Hematopoietic multipotent progenitor cell treated with erythropoietin and hydrocortisone succinate and interleukin-3 and kit ligand, for 6 days (in vitro differentiated cells): ENCODE measurements around the gene CD3D.
A peak's percentile ranks its signal among the peaks of the same experiment; 100 is the strongest.
"Not testable (repeated sequence)": the region's sequence is repeated elsewhere in the genome, so short reads cannot be mapped to it uniquely, and the experiment has no call there.

Source experiments
- DNase-seq: peaks from one replicate; pipeline ENCODE4 v3.0.0-alpha.2; 2015

The CD3D gene

GRCh38 chr11:118338637-118339061 is 3.9 kb downstream of the CD3D start:
- DNase-seq = peak; percentile 61

- DNase-seq = no peak
Observed at GRCh38 chr11:118334745-118335144, 7.8 kb downstream of the CD3D start.

- DNase-seq = no peak
Observed at GRCh38 chr11:118328745-118329144, 13.8 kb downstream of the CD3D start.

GRCh38 chr11:118325283-118325682 is 17.2 kb downstream of the CD3D start:
- DNase-seq = no peak

- DNase-seq = no peak
Observed at GRCh38 chr11:118322721-118323120, 19.8 kb downstream of the CD3D start.

GRCh38 chr11:118321386-118322082 is 21.0 kb downstream of the CD3D start:
- DNase-seq = no peak

GRCh38 chr11:118320515-118320914 is 22.0 kb downstream of the CD3D start:
- no peak for DNase-seq

GRCh38 chr11:118319337-118319707 is 23.2 kb downstream of the CD3D start:
- peak; percentile 47 for DNase-seq

GRCh38 chr11:118318581-118319336 is 23.7 kb downstream of the CD3D start:
- no peak for DNase-seq

GRCh38 chr11:118318124-118318523 is 24.4 kb downstream of the CD3D start:
- DNase-seq = no peak

GRCh38 chr11:118314988-118315411 is 27.5 kb downstream of the CD3D start:
- no peak for DNase-seq

- no peak for DNase-seq
Observed at GRCh38 chr11:118313242-118313641, 29.3 kb downstream of the CD3D start.

- no peak for DNase-seq
Observed at GRCh38 chr11:118312328-118312727, 30.2 kb downstream of the CD3D start.

GRCh38 chr11:118311518-118311917 is 31.0 kb downstream of the CD3D start:
- no peak for DNase-seq

GRCh38 chr11:118310781-118311485 is 31.6 kb downstream of the CD3D start:
- DNase-seq = no peak

GRCh38 chr11:118310271-118310670 is 32.2 kb downstream of the CD3D start:
- no peak for DNase-seq

- not testable (repeated sequence) for DNase-seq
Observed at GRCh38 chr11:118308995-118309528, 33.4 kb downstream of the CD3D start.

GRCh38 chr11:118306556-118306955 is 35.9 kb downstream of the CD3D start:
- no peak for DNase-seq

GRCh38 chr11:118305726-118306125 is 36.8 kb downstream of the CD3D start:
- no peak for DNase-seq

- DNase-seq = no peak
Observed at GRCh38 chr11:118304568-118305248, 37.8 kb downstream of the CD3D start, which contains the start of gene CD3E. TSS of gene CD3E (plus strand) at chr11:118304730. CDS start at chr11:118304953, 223 bp downstream.

- no peak for DNase-seq
Observed at GRCh38 chr11:118304227-118304567, 38.3 kb downstream of the CD3D start.

GRCh38 chr11:118301600-118302195 is 40.8 kb downstream of the CD3D start:
- no peak for DNase-seq
